Mammary epithelial cell (primary cell): ENCODE data around the gene HNRNPK.

Source experiments
- EZH2 ChIP-seq: IDR thresholded peaks from 2 replicates; pipeline ENCODE4 v1.6.1; 2012; ENCODE audit warnings: low read length, inconsistent platforms, borderline replicate concordance
- TF ChIP-seq, protein P1 (sequence below), 2 donors: IDR thresholded peaks in 1 of 2; conservative IDR thresholded peaks in 1 of 2; 2 replicates each; pipeline ENCODE4 v1.5.1; 2011 to 2012; ENCODE audit warnings: inconsistent platforms in 2 of 2, low read length in 2 of 2, mild to moderate bottlenecking in 2 of 2, control low read depth in 1 of 2, low read depth in 1 of 2; ENCODE audit not compliant: insufficient read depth in 1 of 2; ENCODE audit errors: extremely low read depth in 1 of 2

- TF ChIP-seq, protein P1, sequence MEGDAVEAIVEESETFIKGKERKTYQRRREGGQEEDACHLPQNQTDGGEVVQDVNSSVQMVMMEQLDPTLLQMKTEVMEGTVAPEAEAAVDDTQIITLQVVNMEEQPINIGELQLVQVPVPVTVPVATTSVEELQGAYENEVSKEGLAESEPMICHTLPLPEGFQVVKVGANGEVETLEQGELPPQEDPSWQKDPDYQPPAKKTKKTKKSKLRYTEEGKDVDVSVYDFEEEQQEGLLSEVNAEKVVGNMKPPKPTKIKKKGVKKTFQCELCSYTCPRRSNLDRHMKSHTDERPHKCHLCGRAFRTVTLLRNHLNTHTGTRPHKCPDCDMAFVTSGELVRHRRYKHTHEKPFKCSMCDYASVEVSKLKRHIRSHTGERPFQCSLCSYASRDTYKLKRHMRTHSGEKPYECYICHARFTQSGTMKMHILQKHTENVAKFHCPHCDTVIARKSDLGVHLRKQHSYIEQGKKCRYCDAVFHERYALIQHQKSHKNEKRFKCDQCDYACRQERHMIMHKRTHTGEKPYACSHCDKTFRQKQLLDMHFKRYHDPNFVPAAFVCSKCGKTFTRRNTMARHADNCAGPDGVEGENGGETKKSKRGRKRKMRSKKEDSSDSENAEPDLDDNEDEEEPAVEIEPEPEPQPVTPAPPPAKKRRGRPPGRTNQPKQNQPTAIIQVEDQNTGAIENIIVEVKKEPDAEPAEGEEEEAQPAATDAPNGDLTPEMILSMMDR (conservative IDR thresholded peaks at IDR 0.05 in 1 of 2, IDR thresholded peaks at IDR 0.05 in 1 of 2; ENCODE audit: extremely low read depth in 1 of 2, insufficient read depth in 1 of 2, low read depth in 1 of 2, low read length in 2 of 2): no peak
- TF ChIP-seq EZH2: no peak
Measured at GRCh38 chr9:83956086-83956435, 24.0 kb downstream of the HNRNPK start.
